Kidney epithelial cell (primary cell): Measurements from ENCODE around the gene ZNF862. TPM values are rescaled to one million over a fixed set of nuclear protein-coding genes. Genes with fewer than 3 reads are reported as not detected.

Experiments used
- DNase-seq: peaks from one replicate; pipeline ENCODE4 v3.0.0-alpha.2; 2010; ENCODE audit warnings: low read depth
- H3K27me3 ChIP-seq: 2 replicates; pipeline ENCODE4 v1.6.0; 2011; ENCODE audit warnings: low read length; ENCODE audit not compliant: control insufficient read depth, insufficient read depth
- H3K36me3 ChIP-seq: 2 replicates; pipeline ENCODE4 v1.5.1; 2011; ENCODE audit warnings: low read length; ENCODE audit not compliant: control insufficient read depth, insufficient read depth
- H3K4me3 ChIP-seq: 2 replicates; pipeline ENCODE4 v1.5.1; 2011; ENCODE audit warnings: low read depth, mild to moderate bottlenecking, control low read depth, low read length
- total RNA-seq: library from RNA; depleted of rRNA; stranded (reverse); fragments of >200 nt; gene quantifications from 2 replicates; pipeline ENCODE4 v1.2.3, GENCODE V29; 2015
- TF ChIP-seq, protein P1 (sequence below): IDR thresholded peaks from 2 replicates; pipeline ENCODE4 v1.5.1; 2011; ENCODE audit warnings: mild to moderate bottlenecking, moderate library complexity, low read length, control low read depth, inconsistent platforms; ENCODE audit not compliant: insufficient read depth, poor library complexity, severe bottlenecking

The ZNF862 gene
- total RNA-seq, 1 donor from 2014 or later = 7.2 TPM

DNA sequence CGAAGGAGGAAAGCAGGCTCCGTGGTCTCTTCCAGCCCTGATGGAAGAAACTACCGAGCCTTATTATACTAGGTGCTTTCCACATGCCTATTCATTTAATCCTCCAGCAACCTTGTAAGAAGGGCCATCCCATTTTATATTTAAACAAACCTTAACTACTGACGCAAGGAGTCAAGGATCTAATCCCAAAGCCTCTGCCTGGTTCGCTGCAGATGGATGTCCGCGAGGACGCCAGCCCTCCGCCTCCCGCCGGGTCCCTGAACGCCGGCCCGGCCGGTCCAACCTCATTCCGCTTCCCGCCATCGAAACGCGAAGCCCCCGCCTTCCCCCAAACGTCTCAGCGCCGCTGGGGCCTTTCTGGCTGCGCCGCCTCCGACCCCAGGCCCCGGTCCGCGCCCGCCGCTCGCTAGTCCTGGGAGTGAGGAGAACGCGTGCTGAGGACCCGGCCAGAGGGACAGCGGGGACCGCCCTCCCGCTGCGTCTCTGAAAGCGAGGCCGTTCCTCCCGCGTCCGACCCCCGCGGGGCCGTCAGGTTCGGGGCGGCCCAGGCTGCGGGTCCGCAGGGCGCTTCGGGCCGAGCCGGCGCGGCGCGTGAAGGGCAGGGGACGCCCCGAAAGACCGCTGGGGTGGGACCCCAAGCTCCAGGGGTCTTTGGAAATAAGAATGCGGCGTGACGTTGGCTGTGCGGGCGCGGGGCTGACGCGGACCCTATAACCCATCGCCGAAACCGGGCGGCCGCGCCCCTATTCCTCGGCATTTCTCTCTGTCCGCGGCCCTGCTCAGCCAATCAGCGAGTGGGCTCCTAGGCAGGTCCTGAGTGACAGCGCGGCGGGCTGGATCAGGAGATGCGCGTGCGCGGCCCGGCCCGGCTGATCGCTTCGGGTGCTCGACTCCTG, 35.1 kb downstream of the ZNF862 start, which contains the start of gene ATP6V0E2:
Gene ATP6V0E2, plus strand, starts transcription at position 896 of the 896 bp plus-strand sequence. CDS start 97 bp downstream, outside the sequence.
- TF ChIP-seq, protein P1, sequence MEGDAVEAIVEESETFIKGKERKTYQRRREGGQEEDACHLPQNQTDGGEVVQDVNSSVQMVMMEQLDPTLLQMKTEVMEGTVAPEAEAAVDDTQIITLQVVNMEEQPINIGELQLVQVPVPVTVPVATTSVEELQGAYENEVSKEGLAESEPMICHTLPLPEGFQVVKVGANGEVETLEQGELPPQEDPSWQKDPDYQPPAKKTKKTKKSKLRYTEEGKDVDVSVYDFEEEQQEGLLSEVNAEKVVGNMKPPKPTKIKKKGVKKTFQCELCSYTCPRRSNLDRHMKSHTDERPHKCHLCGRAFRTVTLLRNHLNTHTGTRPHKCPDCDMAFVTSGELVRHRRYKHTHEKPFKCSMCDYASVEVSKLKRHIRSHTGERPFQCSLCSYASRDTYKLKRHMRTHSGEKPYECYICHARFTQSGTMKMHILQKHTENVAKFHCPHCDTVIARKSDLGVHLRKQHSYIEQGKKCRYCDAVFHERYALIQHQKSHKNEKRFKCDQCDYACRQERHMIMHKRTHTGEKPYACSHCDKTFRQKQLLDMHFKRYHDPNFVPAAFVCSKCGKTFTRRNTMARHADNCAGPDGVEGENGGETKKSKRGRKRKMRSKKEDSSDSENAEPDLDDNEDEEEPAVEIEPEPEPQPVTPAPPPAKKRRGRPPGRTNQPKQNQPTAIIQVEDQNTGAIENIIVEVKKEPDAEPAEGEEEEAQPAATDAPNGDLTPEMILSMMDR = no peak
- peak; percentile 72 for DNase-seq
- H3K27me3 ChIP-seq = no peaks in the 10 kb centered on the region

DNA sequence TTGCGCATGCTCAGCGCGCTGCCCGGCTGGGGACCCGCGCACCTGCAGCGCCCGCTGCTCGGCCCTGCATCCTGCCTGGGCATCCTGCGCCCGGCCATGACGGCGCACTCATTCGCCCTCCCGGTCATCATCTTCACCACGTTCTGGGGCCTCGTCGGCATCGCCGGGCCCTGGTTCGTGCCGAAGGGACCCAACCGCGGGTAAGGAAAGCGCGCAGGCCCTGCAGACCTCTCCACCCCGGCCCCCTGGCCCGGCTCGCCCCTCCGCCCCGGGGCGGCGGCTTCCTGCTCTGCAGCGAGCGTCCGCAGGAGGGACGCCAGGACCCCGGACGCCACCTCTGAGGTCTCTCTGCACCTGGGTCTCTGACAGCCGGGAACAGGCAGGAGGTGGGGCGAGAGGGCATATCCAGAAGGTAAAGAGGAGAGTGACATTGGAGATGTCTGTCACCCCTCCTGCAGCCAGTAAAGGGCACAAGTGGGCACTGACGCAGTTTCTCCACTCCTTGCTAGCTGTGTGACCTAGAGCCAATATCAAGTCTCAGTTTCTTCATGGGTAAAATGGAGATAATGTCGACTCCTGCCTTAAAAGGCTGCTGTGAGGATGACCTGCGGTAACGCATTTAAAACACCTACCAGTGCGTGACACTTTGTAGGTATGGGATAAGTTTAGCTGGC, 35.9 kb downstream of the ZNF862 start:
- DNase-seq = no peak
- H3K27me3 ChIP-seq = no peaks in the 10 kb centered on the region
- peak overlapping the region; percentile 66 for H3K4me3 ChIP-seq
- no peaks in the 10 kb centered on the region for H3K36me3 ChIP-seq
- TF ChIP-seq, protein P1 = no peak

More for the DNA sequence above, 35.1 kb downstream of the ZNF862 start, which contains the start of gene ATP6V0E2:
- peak within 1 kb of the TSS; percentile 66 for H3K4me3 ChIP-seq
- no peaks in the 10 kb centered on the region for H3K36me3 ChIP-seq

DNA sequence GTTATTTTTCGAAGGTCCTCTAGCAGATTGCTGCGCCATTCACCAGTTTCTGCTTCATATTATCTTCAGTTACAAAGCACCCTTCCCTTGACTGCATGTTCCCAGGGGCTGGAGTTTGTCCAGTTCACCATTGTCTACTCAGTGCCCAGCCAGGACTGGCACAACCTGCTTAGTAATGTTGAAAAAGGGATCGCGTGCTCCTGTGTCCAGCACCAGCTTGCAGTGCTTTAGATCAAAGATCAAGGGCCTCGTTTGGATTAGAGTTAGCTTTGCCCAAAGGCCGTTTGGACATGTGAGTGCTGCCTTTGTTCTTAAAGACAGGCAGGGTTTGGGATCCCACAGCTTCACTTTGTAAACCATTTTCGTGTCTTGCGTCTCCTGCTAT, 36.5 kb downstream of the ZNF862 start:
- TF ChIP-seq, protein P1 = no peak
- DNase-seq = no peak
- H3K36me3 ChIP-seq = no peaks in the 10 kb centered on the region
- peak overlapping the region; percentile 66 for H3K4me3 ChIP-seq
- no peaks in the 10 kb centered on the region for H3K27me3 ChIP-seq

DNA sequence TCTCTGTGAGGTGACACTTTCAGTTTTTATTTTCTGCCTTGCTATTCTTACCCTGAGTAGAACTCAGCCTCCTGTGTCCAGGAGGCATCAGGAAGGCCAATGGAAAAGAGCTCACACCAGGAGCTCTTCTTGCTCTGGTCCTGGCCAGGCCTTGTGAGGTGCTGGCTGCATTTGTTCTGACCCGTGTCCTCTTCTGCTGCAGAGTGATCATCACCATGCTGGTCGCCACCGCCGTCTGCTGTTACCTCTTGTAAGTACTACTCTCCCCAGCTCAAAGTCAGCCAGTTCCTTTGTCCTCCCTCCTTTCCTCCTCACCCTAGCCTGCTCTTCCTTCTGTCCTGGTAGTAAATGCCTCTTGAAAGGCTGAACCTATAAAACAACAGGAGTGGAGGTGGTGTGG, 37.2 kb downstream of the ZNF862 start:
- Histone ChIP-seq H3K27me3 (no peaks in the 10 kb centered on the region), H3K36me3 (no peaks in the 10 kb centered on the region), H3K4me3 (no peak overlapping the region)
- TF ChIP-seq, protein P1 = no peak
- no peak for DNase-seq

DNA sequence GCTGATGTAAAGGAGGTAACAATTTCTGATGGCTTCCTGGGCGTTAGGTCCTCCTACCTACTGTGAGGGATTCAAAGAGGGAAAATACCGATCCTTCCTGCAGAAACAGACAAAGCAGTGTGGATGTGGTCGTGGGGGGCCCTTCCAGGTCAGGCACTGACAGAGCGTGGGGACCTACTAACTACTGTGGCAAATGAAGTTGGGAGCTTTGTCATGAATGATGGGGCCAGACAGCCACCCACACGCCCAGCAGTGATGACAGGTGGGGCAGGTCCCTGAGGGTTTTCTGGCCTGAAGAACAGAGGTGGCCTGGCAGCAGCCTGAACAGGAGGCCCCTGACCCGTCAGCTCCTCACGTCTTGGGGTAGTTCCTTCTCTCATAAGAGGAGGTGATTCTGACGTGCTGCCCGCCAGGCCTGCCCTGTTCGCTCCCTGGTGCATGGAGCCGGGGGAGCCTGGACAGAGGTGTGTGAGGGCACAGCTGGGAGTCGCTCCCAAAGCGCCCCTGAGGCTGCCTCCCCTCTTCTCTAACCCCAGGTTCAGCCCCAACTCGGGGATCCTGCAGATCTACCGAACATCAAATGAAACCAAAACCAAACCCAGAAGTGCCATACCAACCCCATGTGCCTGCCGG, 39.8 kb downstream of the ZNF862 start:
- TF ChIP-seq, protein P1 = no peak
- Histone ChIP-seq H3K4me3 (no peak overlapping the region), H3K36me3 (no peaks in the 10 kb centered on the region), H3K27me3 (no peaks in the 10 kb centered on the region)
- DNase-seq = no peak
